GM18499 (cell line): ENCODE data around the gene NRCAM.

ENCODE experiments used
- ATAC-seq: cut with Tn5 transposase; IDR thresholded peaks from one replicate; pipeline ENCODE4 v1.9.1; 2021; ENCODE audit warnings: moderate number of reproducible peaks; ENCODE audit not compliant: insufficient read depth, unreplicated experiment

The NRCAM gene

DNA sequence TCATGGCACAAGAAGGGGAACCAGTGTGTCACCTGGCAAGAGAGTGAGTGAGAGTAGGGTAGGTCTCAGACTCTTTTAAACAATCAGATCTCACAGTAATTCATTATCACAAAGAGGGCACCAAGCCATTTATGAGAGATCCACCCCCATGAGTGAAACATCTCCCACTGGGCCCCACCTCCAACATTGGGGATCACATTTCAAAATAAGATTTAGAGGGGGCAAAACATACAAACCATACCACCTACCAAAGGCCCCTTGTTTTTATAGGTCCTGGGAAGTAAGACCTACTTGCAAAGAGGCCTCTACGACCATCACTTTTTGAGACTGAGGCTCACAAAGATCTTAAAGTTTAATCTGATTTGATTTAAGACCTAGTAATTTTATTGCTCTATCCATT is 134.9 kb downstream of the NRCAM start:
- ATAC-seq: no peak

- ATAC-seq: no peak
Observed at GRCh38 chr7:108316708-108317107, 139.5 kb downstream of the NRCAM start.

- ATAC-seq: no peak
Observed at GRCh38 chr7:108314551-108314950, 141.7 kb downstream of the NRCAM start.

GRCh38 chr7:108314049-108314448 is 142.2 kb downstream of the NRCAM start:
- ATAC-seq: no peak

- ATAC-seq: no peak
Observed at GRCh38 chr7:108313086-108313485, 143.2 kb downstream of the NRCAM start.

DNA sequence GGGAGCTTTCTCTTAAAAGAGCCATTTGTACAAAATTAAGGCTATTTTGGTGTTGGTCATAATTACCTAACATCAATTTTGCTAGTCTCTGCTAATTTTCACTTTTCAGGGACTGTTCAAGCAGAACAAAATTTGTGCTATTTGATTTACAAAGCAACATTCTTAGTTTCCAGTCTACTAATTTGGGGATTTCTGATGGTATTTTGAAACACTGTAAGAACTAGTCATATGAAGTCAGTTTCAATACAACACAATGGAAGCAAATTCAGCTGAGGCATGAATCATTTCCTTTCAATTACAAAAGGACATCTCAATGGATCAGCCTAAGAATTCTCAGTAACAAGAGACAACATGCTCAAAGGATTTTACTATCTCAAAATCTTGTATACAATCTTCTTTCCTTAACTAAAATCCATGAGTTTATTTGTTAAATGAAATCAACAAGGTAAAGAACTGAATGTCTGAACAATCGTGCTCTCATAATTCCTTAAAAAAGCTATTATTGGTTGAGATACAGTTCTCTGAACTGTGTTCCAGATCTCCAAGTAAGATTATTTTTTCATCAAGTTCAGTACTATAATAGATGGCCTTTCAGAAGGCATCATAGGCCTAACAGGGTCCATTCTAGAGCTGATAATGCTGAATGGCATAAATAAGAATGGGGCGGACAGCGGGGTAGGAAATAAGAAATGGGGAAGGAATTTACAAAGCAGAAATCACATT is 144.6 kb downstream of the NRCAM start:
- ATAC-seq: peak; percentile 52

DNA sequence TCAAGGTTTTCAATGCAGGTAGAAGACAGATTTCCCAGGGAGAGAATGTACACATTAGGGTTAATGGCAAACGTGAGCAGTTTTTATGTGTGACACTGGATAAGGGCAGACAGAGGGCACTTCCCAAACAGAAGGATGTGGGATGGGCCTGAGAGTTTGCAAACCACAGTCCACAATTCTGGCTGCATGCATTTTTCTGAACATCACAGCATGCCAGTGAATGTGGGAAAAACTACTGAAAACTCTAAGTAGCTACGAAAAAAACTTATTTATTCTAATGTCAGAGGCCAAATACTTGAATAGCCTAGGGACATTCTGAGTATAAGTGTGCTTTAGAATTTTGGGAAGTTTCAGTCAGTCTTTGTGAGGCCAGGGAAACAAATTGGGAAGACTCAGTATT is 145.9 kb downstream of the NRCAM start:
- ATAC-seq: no peak

GRCh38 chr7:108308903-108309302 is 147.3 kb downstream of the NRCAM start:
- peak; percentile 55 for ATAC-seq

DNA sequence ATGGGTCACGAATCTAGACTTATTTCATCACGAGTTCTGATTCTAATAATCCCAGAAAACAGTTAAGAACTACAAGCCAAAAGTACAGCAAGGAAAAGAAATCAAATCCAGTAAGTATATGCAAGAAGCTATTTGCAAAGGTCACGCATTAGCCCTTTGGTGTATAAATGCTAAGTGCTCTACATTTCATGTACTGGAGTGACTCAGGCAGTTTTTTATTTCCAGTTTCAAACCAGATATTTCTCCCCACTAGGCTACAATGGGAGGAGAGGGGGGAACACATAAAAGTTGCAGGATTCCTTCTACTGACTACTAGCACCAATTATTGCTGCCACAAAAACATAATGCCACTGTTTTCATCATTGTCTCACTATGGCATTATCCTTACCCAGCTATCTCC is 148.0 kb downstream of the NRCAM start:
- ATAC-seq: no peak

- ATAC-seq: no peak
Observed at GRCh38 chr7:108307595-108307994, 148.6 kb downstream of the NRCAM start.

- no peak for ATAC-seq
Observed at GRCh38 chr7:108307194-108307593, 149.0 kb downstream of the NRCAM start.

DNA sequence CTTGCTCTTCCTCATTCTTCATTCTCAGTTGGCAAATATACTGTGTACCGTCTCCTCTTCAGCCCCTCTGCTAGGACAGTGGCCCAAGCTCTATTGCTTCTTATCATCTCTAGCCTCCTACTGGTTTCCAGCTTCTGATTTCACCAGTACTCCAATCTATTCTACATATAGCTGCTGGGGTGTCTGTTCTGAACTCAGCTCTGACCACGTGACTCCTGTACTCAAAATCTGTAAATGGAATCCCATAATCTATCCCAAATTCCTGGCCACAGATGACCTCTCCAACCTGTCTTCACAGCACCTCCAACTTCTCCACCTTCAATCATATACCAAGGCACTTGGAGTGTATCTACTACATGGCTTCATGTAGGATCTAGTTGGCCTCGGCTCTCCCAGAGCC is 152.9 kb downstream of the NRCAM start:
- ATAC-seq: no peak

DNA sequence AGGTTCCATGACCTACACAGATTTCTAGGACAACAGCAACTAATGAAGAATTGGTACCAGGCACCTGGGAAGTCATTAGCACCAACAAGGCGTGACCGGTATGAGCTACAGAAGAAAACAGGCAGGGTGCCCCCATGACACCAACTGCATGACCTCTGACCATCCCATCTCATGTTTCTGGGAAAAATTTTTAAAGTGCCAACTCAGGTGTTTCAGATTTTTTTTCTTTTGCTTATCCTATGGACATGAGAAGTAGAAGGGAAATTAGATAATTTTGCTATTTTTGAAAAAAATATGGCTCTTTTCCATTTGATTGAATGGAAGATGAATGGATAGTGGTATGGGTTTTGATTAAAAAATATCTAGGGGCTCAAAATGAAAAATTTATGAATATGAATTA is 154.8 kb downstream of the NRCAM start:
- ATAC-seq: no peak

DNA sequence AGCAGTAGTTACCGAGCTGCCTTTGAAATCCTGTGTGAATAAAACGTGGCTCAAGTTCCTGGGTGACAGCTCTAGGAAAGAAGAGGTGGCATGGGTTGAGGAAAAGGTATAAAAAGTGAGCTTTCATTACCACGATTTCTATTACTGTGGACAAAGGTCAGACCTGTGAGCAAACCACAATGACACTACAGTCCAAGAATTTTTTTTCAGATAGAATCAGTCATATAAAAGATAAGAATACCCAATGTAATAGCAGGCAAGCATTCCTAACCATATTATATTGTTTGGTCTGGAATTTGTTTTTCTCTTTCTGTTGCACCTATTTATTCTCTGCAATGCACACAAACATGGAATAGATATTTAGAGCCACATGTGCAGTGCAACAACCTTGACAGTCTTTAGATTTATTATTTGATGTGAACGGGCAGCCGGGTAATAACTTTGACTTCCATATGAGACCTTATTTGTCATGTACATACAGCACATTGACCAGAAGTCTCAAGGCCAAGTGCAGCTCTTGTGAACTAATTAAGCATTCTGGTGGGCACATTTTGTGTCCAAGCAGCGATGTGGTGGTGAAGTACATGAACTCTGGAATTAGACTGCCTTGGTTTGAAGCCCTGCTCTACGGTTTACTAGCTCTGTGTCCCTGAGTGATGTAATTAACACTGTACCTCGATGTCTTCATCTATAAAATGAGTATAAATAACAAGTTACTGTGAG is 156.8 kb downstream of the NRCAM start:
- no peak for ATAC-seq

- ATAC-seq: no peak
Observed at GRCh38 chr7:108296911-108297310, 159.3 kb downstream of the NRCAM start.

DNA sequence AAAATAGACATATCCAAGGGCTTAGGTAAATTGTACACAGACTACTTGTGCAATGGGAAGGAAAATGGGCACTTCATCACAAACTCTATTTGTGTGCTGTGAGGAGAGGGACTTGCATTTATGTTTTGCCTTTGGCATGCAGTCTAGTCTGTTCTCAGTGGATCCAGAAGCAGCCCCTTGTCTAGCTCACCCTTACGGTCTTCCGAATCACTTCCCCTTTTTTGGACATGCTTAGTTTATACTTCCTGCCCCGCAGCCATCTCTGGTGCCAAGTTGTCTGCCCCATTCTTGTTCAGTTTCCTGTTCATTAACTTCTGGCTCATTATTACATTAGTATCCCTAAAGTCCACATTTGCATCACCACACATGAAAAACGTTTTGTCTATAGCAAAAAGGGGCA is 161.6 kb downstream of the NRCAM start:
- peak; percentile 81 for ATAC-seq

- no peak for ATAC-seq
Observed at GRCh38 chr7:108293149-108293612, 163.1 kb downstream of the NRCAM start.

GRCh38 chr7:108292541-108292940 is 163.7 kb downstream of the NRCAM start:
- ATAC-seq: no peak

- ATAC-seq: no peak
Observed at GRCh38 chr7:108291791-108292440, 164.3 kb downstream of the NRCAM start.

DNA sequence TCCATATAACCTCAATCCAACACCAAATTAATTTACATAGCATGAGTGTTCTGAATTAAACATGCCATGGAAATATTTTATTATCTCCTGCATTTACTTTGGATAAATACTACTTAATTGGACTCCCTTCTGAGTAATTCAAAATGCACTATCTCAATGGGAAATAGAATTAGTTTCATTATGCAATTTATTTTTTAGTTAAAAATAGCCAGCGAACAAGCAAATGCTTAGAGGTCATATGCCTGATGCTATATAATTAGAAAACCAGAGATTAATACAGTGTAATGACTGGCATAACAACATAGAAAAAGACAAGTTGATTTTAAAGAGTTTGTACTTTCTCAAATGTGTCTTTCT is 165.1 kb downstream of the NRCAM start:
- no peak for ATAC-seq

DNA sequence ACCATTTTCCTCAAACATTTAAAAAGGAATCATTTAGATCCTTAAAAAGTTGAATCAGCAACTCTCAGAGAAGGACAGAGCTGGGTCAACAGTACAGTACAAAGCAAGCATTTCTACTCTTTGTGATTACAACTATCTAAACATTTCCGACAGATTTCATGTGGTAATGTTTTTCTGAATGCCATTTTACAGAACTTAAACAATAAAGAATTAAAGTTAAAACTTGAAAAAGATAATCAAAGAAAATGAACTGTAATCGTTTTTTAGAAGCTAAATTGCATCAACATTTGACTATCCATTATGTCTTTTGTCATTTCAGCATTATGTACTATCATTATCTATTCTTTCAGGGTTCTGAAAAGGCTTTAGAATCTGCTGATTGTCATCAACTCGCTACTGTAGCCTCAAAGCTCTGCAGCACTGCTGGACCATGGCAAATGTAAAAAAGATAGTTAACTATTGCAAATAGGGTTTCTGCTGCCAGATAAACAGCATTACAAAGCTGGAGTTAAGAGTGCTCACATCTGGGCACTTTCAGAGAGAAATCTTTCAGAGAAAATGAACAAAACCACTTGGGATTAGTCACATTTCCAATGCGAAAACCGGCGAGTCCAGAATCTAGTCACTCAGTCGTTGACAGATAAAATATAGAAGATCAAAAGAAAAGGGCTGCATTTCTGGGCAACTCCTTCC is 165.6 kb downstream of the NRCAM start:
- ATAC-seq: no peak
